Measurements from ENCODE around the gene GGA2.

GGA2 gene

DNA sequence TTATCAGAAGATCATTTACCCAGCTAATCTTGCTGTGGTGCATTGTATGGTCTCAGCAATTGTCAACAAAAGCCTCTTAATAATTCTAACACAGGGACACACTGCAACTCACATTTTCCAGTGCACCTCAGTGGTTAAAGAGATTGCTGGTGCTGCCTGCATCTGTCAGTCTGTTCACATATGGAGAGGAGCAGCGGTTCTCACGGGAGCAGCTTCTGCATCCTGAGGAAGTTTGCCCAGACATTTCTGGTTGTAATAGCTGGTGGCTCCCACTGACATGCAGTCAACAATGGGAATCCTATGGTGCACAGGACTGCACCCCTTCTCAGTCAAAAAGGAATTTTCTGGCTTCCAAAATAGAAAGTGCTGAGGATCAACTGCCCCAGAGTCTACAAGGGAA is 7.8 kb downstream of the GGA2 start:
- H3K9me3 ChIP-seq (ENCODE audit: control insufficient read depth, low read length): no peaks in the 10 kb centered on the region
- H2AK5ac ChIP-seq (ENCODE audit: low read length, severe bottlenecking): no peak overlapping the region
- H2BK120ac ChIP-seq (ENCODE audit: low read depth, low read length): no peak overlapping the region
- no peak overlapping the region for H3K4ac ChIP-seq (ENCODE audit: low read depth in 1 of 2, low read length in 2 of 2)
- H3K4me2 ChIP-seq (ENCODE audit: low read length, poor library complexity, severe bottlenecking): no peak overlapping the region
- WGBS: 82% methylated on average over 2 of the region's 2 CpGs
- no peak for DNase-seq
- H2AFZ ChIP-seq (ENCODE audit: low read depth, low read length): no peak overlapping the region
- H3K14ac ChIP-seq (ENCODE audit: low read length in 2 of 2): no peak overlapping the region
- no peak overlapping the region for H4K91ac ChIP-seq (ENCODE audit: low read length)
- peaks cover 4% of the 10 kb centered on the region for H3K79me1 ChIP-seq (replicated peaks; ENCODE audit: low read length, poor library complexity, severe bottlenecking)
- no peak overlapping the region for H2BK15ac ChIP-seq (ENCODE audit: low read depth, poor library complexity, severe bottlenecking)
- no peaks in the 10 kb centered on the region for H3K27me3 ChIP-seq (ENCODE audit: control insufficient read depth in 1 of 2, insufficient read depth in 1 of 2, low read length in 2 of 2)
- H3K4me1 ChIP-seq (ENCODE audit: control insufficient read depth, insufficient read depth, low read depth, low read length): peaks cover 35% of the 10 kb centered on the region
- no peak overlapping the region for H2BK12ac ChIP-seq (ENCODE audit: low read length in 2 of 2)
- no peak overlapping the region for H3K23ac ChIP-seq (ENCODE audit: low read length in 2 of 2)
- peaks cover 4 to 13% of the 10 kb centered on the region in 2 experiments for H3K36me3 ChIP-seq (ENCODE audit: control insufficient read depth in 1 of 2, insufficient read depth in 2 of 2, low read depth in 1 of 2, low read length in 2 of 2)
- no peak overlapping the region for H3K27ac ChIP-seq (ENCODE audit: low read length, poor library complexity, severe bottlenecking)
- no peak overlapping the region for H3K18ac ChIP-seq (ENCODE audit: low read depth in 1 of 2, low read length in 2 of 2)
- no peak overlapping the region for H2BK5ac ChIP-seq (ENCODE audit: low read depth, low read length, poor library complexity, severe bottlenecking)
- no peak overlapping the region for H4K8ac ChIP-seq (ENCODE audit: low read length)
- H3K4me3 ChIP-seq (ENCODE audit: insufficient read depth in 1 of 2, low read depth in 1 of 2, low read length in 2 of 2): no peak overlapping the region
- H3K9ac ChIP-seq (ENCODE audit: low read length): no peak overlapping the region

DNA sequence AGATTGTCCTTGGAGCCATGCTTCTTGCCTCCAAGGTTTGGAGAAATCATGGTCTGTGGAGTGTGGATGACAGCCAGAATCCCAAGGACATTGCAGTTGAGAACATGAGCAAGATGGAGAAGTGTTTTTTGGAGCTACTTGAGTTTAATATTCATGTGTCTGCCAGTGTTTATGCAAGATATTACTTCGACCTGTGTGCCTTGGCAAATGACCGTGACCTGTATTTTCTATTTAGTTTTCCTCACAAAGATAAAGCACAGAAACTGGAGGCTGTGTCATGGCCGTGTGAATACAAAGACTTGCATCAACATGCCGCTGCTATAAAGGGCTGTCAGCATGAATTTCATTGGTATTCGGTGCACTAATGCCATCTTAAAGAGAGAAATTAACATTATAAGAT is 9.0 kb downstream of the GGA2 start:
- H3K23ac ChIP-seq (ENCODE audit: low read length in 2 of 2): no peak overlapping the region
- no peak overlapping the region for H3K14ac ChIP-seq (ENCODE audit: low read length in 2 of 2)
- H2BK12ac ChIP-seq (ENCODE audit: low read length in 2 of 2): no peak overlapping the region
- H2AFZ ChIP-seq (ENCODE audit: low read depth, low read length): no peak overlapping the region
- H3K27ac ChIP-seq (ENCODE audit: low read length, poor library complexity, severe bottlenecking): no peak overlapping the region
- H3K4me2 ChIP-seq (ENCODE audit: low read length, poor library complexity, severe bottlenecking): no peak overlapping the region
- H3K4me3 ChIP-seq (ENCODE audit: insufficient read depth in 1 of 2, low read depth in 1 of 2, low read length in 2 of 2): no peak overlapping the region
- H4K8ac ChIP-seq (ENCODE audit: low read length): no peak overlapping the region
- no peak overlapping the region for H3K4ac ChIP-seq (ENCODE audit: low read depth in 1 of 2, low read length in 2 of 2)
- H3K36me3 ChIP-seq (ENCODE audit: control insufficient read depth in 1 of 2, insufficient read depth in 2 of 2, low read depth in 1 of 2, low read length in 2 of 2): peaks cover 4 to 13% of the 10 kb centered on the region in 2 experiments
- H3K27me3 ChIP-seq (ENCODE audit: control insufficient read depth in 1 of 2, insufficient read depth in 1 of 2, low read length in 2 of 2): no peaks in the 10 kb centered on the region
- H2BK120ac ChIP-seq (ENCODE audit: low read depth, low read length): no peak overlapping the region
- no peak overlapping the region for H3K18ac ChIP-seq (ENCODE audit: low read depth in 1 of 2, low read length in 2 of 2)
- DNase-seq: no peak
- no peak overlapping the region for H2BK5ac ChIP-seq (ENCODE audit: low read depth, low read length, poor library complexity, severe bottlenecking)
- no peak overlapping the region for H2AK5ac ChIP-seq (ENCODE audit: low read length, severe bottlenecking)
- peaks cover 2% of the 10 kb centered on the region for H3K79me1 ChIP-seq (replicated peaks; ENCODE audit: low read length, poor library complexity, severe bottlenecking)
- no peaks in the 10 kb centered on the region for H3K9me3 ChIP-seq (ENCODE audit: control insufficient read depth, low read length)
- no peak overlapping the region for H2BK15ac ChIP-seq (ENCODE audit: low read depth, poor library complexity, severe bottlenecking)
- no peak overlapping the region for H3K9ac ChIP-seq (ENCODE audit: low read length)
- H4K91ac ChIP-seq (ENCODE audit: low read length): no peak overlapping the region
- peaks cover 38% of the 10 kb centered on the region for H3K4me1 ChIP-seq (ENCODE audit: control insufficient read depth, insufficient read depth, low read depth, low read length)
- WGBS: 92% methylated on average over 3 of the region's 5 CpGs

DNA sequence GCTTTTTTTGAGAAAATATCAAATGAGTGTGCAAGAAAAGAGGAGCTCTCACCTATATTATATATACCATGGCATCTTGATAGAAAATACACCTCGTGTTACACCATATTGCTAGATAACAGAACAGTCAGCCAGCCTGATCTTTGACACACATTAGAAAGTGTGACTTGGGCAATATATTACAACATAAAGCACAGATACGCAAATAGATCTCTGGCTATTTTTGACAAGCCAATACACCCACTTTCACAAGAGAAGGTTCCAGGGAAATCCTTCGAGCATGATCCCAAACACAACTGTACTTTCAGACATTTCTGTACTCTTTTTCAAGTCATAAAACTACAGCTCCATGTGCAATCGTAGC is 9.4 kb downstream of the GGA2 start:
- H2AFZ ChIP-seq (ENCODE audit: low read depth, low read length): no peak overlapping the region
- no peak overlapping the region for H2BK15ac ChIP-seq (ENCODE audit: low read depth, poor library complexity, severe bottlenecking)
- no peak overlapping the region for H2BK5ac ChIP-seq (ENCODE audit: low read depth, low read length, poor library complexity, severe bottlenecking)
- H2BK12ac ChIP-seq (ENCODE audit: low read length in 2 of 2): no peak overlapping the region
- H4K91ac ChIP-seq (ENCODE audit: low read length): no peak overlapping the region
- H3K4me3 ChIP-seq (ENCODE audit: insufficient read depth in 1 of 2, low read depth in 1 of 2, low read length in 2 of 2): no peak overlapping the region
- no peaks in the 10 kb centered on the region for H3K9me3 ChIP-seq (ENCODE audit: control insufficient read depth, low read length)
- H2AK5ac ChIP-seq (ENCODE audit: low read length, severe bottlenecking): no peak overlapping the region
- H3K9ac ChIP-seq (ENCODE audit: low read length): no peak overlapping the region
- H3K4me1 ChIP-seq (ENCODE audit: control insufficient read depth, insufficient read depth, low read depth, low read length): peaks cover 35% of the 10 kb centered on the region
- no peaks in the 10 kb centered on the region for H3K27me3 ChIP-seq (ENCODE audit: control insufficient read depth in 1 of 2, insufficient read depth in 1 of 2, low read length in 2 of 2)
- H3K14ac ChIP-seq (ENCODE audit: low read length in 2 of 2): no peak overlapping the region
- no peak overlapping the region for H3K23ac ChIP-seq (ENCODE audit: low read length in 2 of 2)
- DNase-seq: no peak
- no peak overlapping the region for H3K4ac ChIP-seq (ENCODE audit: low read depth in 1 of 2, low read length in 2 of 2)
- no peak overlapping the region for H3K27ac ChIP-seq (ENCODE audit: low read length, poor library complexity, severe bottlenecking)
- peaks cover 2% of the 10 kb centered on the region for H3K79me1 ChIP-seq (replicated peaks; ENCODE audit: low read length, poor library complexity, severe bottlenecking)
- WGBS: 86% methylated on average over 4 of the region's 4 CpGs
- H3K18ac ChIP-seq (ENCODE audit: low read depth in 1 of 2, low read length in 2 of 2): no peak overlapping the region
- no peak overlapping the region for H2BK120ac ChIP-seq (ENCODE audit: low read depth, low read length)
- no peak overlapping the region for H3K4me2 ChIP-seq (ENCODE audit: low read length, poor library complexity, severe bottlenecking)
- no peak overlapping the region for H4K8ac ChIP-seq (ENCODE audit: low read length)
- H3K36me3 ChIP-seq (ENCODE audit: control insufficient read depth in 1 of 2, insufficient read depth in 2 of 2, low read depth in 1 of 2, low read length in 2 of 2): peaks cover 4 to 14% of the 10 kb centered on the region in 2 experiments

DNA sequence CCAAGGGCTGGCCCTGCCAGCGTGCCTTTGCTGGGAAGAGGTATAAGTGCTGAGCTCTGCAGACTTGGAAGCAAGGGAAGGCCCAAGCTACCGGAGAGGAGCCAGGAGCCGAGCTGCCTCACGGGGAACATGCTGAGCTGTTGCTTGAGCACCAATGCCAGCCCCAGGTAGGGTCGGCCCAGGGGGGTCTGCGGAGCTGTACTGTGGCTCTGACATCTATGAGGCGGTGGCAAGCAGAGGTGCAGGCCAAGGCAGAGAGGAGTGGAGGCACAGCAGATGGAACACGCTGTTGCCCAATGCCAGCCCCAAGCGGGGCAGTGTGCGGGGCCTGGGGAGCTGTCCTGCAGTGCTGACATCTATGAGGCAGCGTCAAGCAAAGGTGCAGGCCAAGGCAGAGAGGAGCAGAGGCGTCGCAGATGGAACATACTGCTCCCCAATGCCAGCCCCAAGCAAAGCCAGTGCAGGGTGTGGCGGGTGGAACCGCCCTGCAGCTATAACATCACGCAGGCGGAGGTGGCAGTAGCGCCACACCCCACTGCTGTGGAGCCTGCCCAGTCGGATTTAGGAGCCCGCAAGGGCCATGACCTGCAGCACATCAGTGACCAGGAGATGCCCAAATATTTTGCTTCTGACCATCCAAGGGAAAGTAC is 10.0 kb downstream of the GGA2 start:
- H3K4ac ChIP-seq (ENCODE audit: low read depth in 1 of 2, low read length in 2 of 2): no peak overlapping the region
- H3K18ac ChIP-seq (ENCODE audit: low read depth in 1 of 2, low read length in 2 of 2): no peak overlapping the region
- peaks cover 9 to 19% of the 10 kb centered on the region in 2 experiments for H3K36me3 ChIP-seq (ENCODE audit: control insufficient read depth in 1 of 2, insufficient read depth in 2 of 2, low read depth in 1 of 2, low read length in 2 of 2)
- H3K9me3 ChIP-seq (ENCODE audit: control insufficient read depth, low read length): no peaks in the 10 kb centered on the region
- no peak overlapping the region for H2BK5ac ChIP-seq (ENCODE audit: low read depth, low read length, poor library complexity, severe bottlenecking)
- WGBS: over 99% methylated on average over 20 of the region's 20 CpGs
- H3K14ac ChIP-seq (ENCODE audit: low read length in 2 of 2): no peak overlapping the region
- H2AFZ ChIP-seq (ENCODE audit: low read depth, low read length): no peak overlapping the region
- H3K9ac ChIP-seq (ENCODE audit: low read length): no peak overlapping the region
- H3K27me3 ChIP-seq (ENCODE audit: control insufficient read depth in 1 of 2, insufficient read depth in 1 of 2, low read length in 2 of 2): no peaks in the 10 kb centered on the region
- H3K4me2 ChIP-seq (ENCODE audit: low read length, poor library complexity, severe bottlenecking): no peak overlapping the region
- no peak for DNase-seq
- H3K27ac ChIP-seq (ENCODE audit: low read length, poor library complexity, severe bottlenecking): no peak overlapping the region
- H3K23ac ChIP-seq (ENCODE audit: low read length in 2 of 2): no peak overlapping the region
- H2BK15ac ChIP-seq (ENCODE audit: low read depth, poor library complexity, severe bottlenecking): no peak overlapping the region
- H4K91ac ChIP-seq (ENCODE audit: low read length): no peak overlapping the region
- H3K79me1 ChIP-seq (replicated peaks; ENCODE audit: low read length, poor library complexity, severe bottlenecking): peaks cover 6% of the 10 kb centered on the region
- H2BK120ac ChIP-seq (ENCODE audit: low read depth, low read length): no peak overlapping the region
- H2BK12ac ChIP-seq (ENCODE audit: low read length in 2 of 2): peak overlapping the region in 1 of 2 experiments; percentile 29
- no peak overlapping the region for H4K8ac ChIP-seq (ENCODE audit: low read length)
- H3K4me1 ChIP-seq (ENCODE audit: control insufficient read depth, insufficient read depth, low read depth, low read length): peaks cover 34% of the 10 kb centered on the region
- H3K4me3 ChIP-seq (ENCODE audit: insufficient read depth in 1 of 2, low read depth in 1 of 2, low read length in 2 of 2): no peak overlapping the region
- no peak overlapping the region for H2AK5ac ChIP-seq (ENCODE audit: low read length, severe bottlenecking)
